Measurements from ENCODE around the gene CDH23. TPM values are rescaled to one million over a fixed set of nuclear protein-coding genes. Genes with fewer than 3 reads are reported as not detected.

Gene CDH23
- total and polyA plus RNA-seq, 2 donors (not counting 1 experiment from before 2014, with no cell fraction given) = 0.01 to 0.17 TPM

DNA sequence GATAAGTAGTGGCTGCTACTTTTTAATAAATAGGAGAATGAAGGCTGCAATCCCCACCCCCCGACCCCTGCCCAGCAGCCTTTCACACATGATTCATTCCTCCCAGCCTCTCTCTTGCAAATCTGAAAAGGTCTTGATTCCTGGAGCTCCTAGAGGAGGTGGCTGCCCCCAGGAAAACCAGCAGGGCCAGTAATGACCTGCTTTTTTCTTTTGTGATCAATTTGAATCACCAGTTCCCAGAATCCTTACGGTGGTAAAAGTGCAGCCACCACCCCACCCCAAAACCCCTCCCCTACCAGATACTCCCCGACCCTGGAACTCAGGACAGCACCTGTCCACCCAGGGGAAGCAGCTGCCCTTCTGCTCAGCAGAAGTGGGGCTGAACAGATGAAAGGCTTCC is 213.9 kb downstream of the CDH23 start:
- Histone ChIP-seq H3K79me2 (ENCODE audit: control insufficient read depth, insufficient read depth, low read length) (no peaks in the 10 kb centered on the region), H3K36me3 (ENCODE audit: control insufficient read depth, insufficient read depth, low read length) (no peaks in the 10 kb centered on the region), H3K9me3 (ENCODE audit: control insufficient read depth, insufficient read depth, low read depth, low read length) (no peaks in the 10 kb centered on the region), H4K20me1 (ENCODE audit: control insufficient read depth, extremely low read depth, insufficient read depth, low read length) (no peaks in the 10 kb centered on the region), H3K4me3 (replicated peaks in 1 of 4; ENCODE audit: control extremely low read depth in 1 of 4, insufficient read depth in 1 of 4, low read depth in 3 of 4, low read length in 4 of 4) (no peak overlapping the region), H2AFZ (ENCODE audit: low read length) (no peak overlapping the region), H3K4me1 (ENCODE audit: control insufficient read depth, extremely low read depth, insufficient read depth, low read length) (no peaks in the 10 kb centered on the region), H3K27ac (ENCODE audit: insufficient read depth, low read length) (no peak overlapping the region), H3K27me3 (ENCODE audit: control insufficient read depth, insufficient read depth, low read length) (peaks cover 4% of the 10 kb centered on the region), H3K4me2 (ENCODE audit: extremely low read depth, insufficient read depth, low read length) (no peak overlapping the region), H3K9ac (ENCODE audit: insufficient read depth, low read length) (no peak overlapping the region)
- TF ChIP-seq, protein P1, sequence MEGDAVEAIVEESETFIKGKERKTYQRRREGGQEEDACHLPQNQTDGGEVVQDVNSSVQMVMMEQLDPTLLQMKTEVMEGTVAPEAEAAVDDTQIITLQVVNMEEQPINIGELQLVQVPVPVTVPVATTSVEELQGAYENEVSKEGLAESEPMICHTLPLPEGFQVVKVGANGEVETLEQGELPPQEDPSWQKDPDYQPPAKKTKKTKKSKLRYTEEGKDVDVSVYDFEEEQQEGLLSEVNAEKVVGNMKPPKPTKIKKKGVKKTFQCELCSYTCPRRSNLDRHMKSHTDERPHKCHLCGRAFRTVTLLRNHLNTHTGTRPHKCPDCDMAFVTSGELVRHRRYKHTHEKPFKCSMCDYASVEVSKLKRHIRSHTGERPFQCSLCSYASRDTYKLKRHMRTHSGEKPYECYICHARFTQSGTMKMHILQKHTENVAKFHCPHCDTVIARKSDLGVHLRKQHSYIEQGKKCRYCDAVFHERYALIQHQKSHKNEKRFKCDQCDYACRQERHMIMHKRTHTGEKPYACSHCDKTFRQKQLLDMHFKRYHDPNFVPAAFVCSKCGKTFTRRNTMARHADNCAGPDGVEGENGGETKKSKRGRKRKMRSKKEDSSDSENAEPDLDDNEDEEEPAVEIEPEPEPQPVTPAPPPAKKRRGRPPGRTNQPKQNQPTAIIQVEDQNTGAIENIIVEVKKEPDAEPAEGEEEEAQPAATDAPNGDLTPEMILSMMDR (conservative IDR thresholded peaks at IDR 0.05 in 1 of 2, IDR thresholded peaks at IDR 0.05 in 1 of 2; ENCODE audit: low read depth in 1 of 2, low read length in 2 of 2) = no peak
- TF ChIP-seq EZH2 (IDR thresholded peaks at IDR 0.05; ENCODE audit: low read length, missing control alignments) = no peak
- no peak for DNase-seq (ENCODE audit: low read depth in 2 of 2)

- no peak overlapping the region for H2AFZ ChIP-seq (ENCODE audit: low read length)
- H3K4me1 ChIP-seq (ENCODE audit: control insufficient read depth, extremely low read depth, insufficient read depth, low read length) = no peaks in the 10 kb centered on the region
- H3K36me3 ChIP-seq (ENCODE audit: control insufficient read depth, insufficient read depth, low read length) = no peaks in the 10 kb centered on the region
- H3K27ac ChIP-seq (ENCODE audit: insufficient read depth, low read length) = no peak overlapping the region
- H3K27me3 ChIP-seq (ENCODE audit: control insufficient read depth, insufficient read depth, low read length) = peaks cover 4% of the 10 kb centered on the region
- no peak for DNase-seq (ENCODE audit: low read depth in 2 of 2)
- no peaks in the 10 kb centered on the region for H3K9me3 ChIP-seq (ENCODE audit: control insufficient read depth, insufficient read depth, low read depth, low read length)
- H3K4me2 ChIP-seq (ENCODE audit: extremely low read depth, insufficient read depth, low read length) = no peak overlapping the region
- H3K79me2 ChIP-seq (ENCODE audit: control insufficient read depth, insufficient read depth, low read length) = no peaks in the 10 kb centered on the region
- H3K4me3 ChIP-seq (replicated peaks in 1 of 4; ENCODE audit: control extremely low read depth in 1 of 4, insufficient read depth in 1 of 4, low read depth in 3 of 4, low read length in 4 of 4) = no peak overlapping the region
- no peaks in the 10 kb centered on the region for H4K20me1 ChIP-seq (ENCODE audit: control insufficient read depth, extremely low read depth, insufficient read depth, low read length)
- no peak overlapping the region for H3K9ac ChIP-seq (ENCODE audit: insufficient read depth, low read length)
- TF ChIP-seq EZH2 (IDR thresholded peaks at IDR 0.05; ENCODE audit: low read length, missing control alignments) = no peak
- TF ChIP-seq, protein P1 (conservative IDR thresholded peaks at IDR 0.05 in 1 of 2, IDR thresholded peaks at IDR 0.05 in 1 of 2; ENCODE audit: low read depth in 1 of 2, low read length in 2 of 2) = no peak
These were observed 214.4 kb downstream of the CDH23 start for GRCh38 chr10:71611131-71611530.

- Histone ChIP-seq H4K20me1 (ENCODE audit: control insufficient read depth, extremely low read depth, insufficient read depth, low read length) (no peaks in the 10 kb centered on the region), H3K36me3 (ENCODE audit: control insufficient read depth, insufficient read depth, low read length) (no peaks in the 10 kb centered on the region), H3K9me3 (ENCODE audit: control insufficient read depth, insufficient read depth, low read depth, low read length) (no peaks in the 10 kb centered on the region), H3K79me2 (ENCODE audit: control insufficient read depth, insufficient read depth, low read length) (no peaks in the 10 kb centered on the region), H3K4me1 (ENCODE audit: control insufficient read depth, extremely low read depth, insufficient read depth, low read length) (no peaks in the 10 kb centered on the region), H3K9ac (ENCODE audit: insufficient read depth, low read length) (no peak overlapping the region), H3K27me3 (ENCODE audit: control insufficient read depth, insufficient read depth, low read length) (peaks cover 4% of the 10 kb centered on the region), H3K4me3 (replicated peaks in 1 of 4; ENCODE audit: control extremely low read depth in 1 of 4, insufficient read depth in 1 of 4, low read depth in 3 of 4, low read length in 4 of 4) (no peak overlapping the region), H3K4me2 (ENCODE audit: extremely low read depth, insufficient read depth, low read length) (no peak overlapping the region), H3K27ac (ENCODE audit: insufficient read depth, low read length) (no peak overlapping the region), H2AFZ (ENCODE audit: low read length) (no peak overlapping the region)
- TF ChIP-seq, protein P1 (conservative IDR thresholded peaks at IDR 0.05 in 1 of 2, IDR thresholded peaks at IDR 0.05 in 1 of 2; ENCODE audit: low read depth in 1 of 2, low read length in 2 of 2) = no peak
- no peak for TF ChIP-seq EZH2 (IDR thresholded peaks at IDR 0.05; ENCODE audit: low read length, missing control alignments)
- no peak for DNase-seq (ENCODE audit: low read depth in 2 of 2)
These were observed 215.1 kb downstream of the CDH23 start for GRCh38 chr10:71611709-71612422.

All from fibroblast of lung (primary cell).